Cardiac fibroblast (primary cell): ENCODE results near the gene CELF2.

Source experiments
- DNase-seq, 2 donors: peaks; one replicate each; pipeline versions ENCODE4 v3.0.0 to v3.0.0-alpha.2; 2010; ENCODE audit warnings: low read depth in 2 of 2
- H3K4me3 ChIP-seq, 2 donors: replicated peaks in 1 of 2; 1 replicate in 1 of 2; 2 replicates in 1 of 2; pipeline ENCODE4 v1.5.1; 2011; ENCODE audit warnings: low read depth in 2 of 2, low read length in 2 of 2, mild to moderate bottlenecking in 2 of 2, moderate library complexity in 1 of 2
- TF ChIP-seq, protein P1 (sequence below): IDR thresholded peaks from one replicate; pipeline ENCODE4 v1.5.1; 2011; ENCODE audit warnings: low read depth, mild to moderate bottlenecking, low read length, inconsistent platforms

The CELF2 gene

DNA sequence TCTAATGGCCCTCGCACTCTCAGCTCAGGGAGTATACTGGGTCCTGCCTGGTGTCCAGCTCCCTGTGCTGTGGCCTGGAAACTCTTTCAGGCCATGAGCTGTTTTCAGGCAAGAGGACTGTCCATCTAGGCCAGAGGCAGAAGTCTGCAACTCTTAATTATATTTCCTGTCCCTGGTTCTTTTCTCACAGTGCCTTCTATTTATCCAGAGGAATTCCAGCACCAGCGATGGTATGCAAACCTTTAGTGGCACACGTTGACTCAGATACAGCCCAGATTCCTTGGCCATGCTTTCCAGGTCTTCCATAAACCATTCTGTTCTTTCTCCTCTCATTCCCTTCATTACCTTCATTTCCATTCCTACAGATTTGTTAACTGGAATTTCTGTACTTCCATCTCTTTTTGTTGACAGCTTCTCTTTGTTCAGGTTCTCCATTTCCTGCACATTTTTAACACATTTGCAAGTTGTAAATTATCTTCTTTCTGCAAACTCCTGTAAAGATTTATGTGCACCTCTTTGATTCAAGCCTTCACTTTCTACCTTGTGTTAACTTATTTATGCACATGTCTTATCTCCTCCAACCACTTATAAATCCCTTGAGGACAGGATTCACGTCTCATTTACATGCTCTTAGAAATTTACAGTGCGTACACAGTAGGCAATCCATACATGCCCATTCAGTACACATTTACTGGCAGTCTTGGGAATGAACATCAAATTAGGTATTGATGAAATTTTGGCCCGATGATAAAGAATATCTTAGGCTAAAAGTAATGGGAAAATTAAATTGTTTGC, 172.1 kb downstream of the CELF2 start:
- TF ChIP-seq, protein P1, sequence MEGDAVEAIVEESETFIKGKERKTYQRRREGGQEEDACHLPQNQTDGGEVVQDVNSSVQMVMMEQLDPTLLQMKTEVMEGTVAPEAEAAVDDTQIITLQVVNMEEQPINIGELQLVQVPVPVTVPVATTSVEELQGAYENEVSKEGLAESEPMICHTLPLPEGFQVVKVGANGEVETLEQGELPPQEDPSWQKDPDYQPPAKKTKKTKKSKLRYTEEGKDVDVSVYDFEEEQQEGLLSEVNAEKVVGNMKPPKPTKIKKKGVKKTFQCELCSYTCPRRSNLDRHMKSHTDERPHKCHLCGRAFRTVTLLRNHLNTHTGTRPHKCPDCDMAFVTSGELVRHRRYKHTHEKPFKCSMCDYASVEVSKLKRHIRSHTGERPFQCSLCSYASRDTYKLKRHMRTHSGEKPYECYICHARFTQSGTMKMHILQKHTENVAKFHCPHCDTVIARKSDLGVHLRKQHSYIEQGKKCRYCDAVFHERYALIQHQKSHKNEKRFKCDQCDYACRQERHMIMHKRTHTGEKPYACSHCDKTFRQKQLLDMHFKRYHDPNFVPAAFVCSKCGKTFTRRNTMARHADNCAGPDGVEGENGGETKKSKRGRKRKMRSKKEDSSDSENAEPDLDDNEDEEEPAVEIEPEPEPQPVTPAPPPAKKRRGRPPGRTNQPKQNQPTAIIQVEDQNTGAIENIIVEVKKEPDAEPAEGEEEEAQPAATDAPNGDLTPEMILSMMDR = no peak
- H3K4me3 ChIP-seq = no peak overlapping the region
- DNase-seq = no peak

DNA sequence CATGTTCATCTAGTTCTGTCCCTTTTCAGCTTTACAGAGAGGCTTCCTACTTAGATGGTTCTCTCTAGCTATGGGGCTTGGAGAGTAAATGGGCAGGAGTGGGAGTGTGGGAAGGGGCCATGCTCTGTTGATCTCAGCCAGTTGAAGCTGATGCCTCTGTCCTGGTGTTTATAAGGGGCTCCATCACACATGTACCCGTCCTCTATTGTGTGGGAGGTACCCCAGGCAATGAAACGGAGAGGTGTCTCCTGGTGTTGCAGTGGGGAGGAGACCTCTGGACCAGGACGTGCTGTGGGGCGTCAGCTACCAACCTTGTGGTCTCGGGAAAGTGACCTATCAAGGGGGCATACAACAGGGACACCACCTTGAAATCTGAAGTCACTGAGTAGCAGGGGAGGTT, 173.5 kb downstream of the CELF2 start:
- no peak overlapping the region for H3K4me3 ChIP-seq
- no peak for DNase-seq
- TF ChIP-seq, protein P1 = no peak

DNA sequence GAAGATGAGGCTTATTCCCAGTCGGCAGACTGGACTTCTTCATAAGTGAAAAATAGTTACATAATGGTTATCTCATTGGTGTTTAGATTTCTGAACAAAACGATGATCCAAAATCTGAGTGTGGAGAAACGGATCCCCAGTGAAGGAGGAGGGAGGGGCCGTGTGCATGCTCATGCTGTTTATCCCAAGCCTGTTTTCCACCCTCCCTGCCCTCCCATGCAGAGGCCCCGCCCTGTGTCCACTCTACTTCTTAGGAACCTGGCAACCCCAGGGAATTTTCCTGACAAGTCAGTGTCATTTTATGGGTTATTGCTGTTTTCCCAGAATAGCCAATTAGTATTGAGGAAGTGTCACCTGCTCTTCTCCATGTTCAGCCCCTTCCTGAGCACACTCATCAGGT, 174.0 kb downstream of the CELF2 start:
- DNase-seq = no peak
- TF ChIP-seq, protein P1 = no peak
- H3K4me3 ChIP-seq = no peak overlapping the region

DNA sequence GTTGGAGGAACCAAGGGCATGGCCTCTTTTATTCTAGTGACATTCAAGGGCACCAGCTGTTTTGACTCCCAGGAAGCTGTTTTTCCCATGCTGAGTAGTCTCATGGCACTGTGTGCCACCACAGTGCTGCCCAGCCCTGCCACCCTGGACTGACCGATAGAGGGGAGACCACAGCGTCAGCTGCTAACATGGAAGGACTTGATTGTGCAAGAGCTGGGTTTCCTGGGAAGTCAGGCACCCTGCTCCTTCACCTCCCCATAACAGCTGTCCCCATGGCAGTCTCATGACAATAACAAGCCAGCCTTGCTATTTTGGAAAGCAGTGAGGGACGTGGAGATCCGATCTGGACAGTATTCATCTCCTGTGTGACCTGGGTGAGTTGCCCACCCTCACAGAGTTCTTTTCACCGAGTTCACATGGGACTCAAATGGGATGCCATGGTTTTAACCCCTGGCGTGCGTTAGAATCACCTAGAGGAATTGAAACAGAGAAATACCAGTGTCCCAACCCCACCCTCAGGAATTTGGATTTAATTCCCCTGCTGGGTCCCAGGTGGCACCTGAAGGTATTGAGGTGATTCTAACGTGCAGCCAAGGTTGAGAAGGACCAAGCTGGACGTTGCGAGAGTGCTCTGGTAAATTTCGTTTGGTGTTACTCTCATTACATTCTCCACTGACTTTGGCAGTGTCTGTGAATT, 174.8 kb downstream of the CELF2 start:
- no peak for DNase-seq
- TF ChIP-seq, protein P1 = no peak
- no peak overlapping the region for H3K4me3 ChIP-seq

DNA sequence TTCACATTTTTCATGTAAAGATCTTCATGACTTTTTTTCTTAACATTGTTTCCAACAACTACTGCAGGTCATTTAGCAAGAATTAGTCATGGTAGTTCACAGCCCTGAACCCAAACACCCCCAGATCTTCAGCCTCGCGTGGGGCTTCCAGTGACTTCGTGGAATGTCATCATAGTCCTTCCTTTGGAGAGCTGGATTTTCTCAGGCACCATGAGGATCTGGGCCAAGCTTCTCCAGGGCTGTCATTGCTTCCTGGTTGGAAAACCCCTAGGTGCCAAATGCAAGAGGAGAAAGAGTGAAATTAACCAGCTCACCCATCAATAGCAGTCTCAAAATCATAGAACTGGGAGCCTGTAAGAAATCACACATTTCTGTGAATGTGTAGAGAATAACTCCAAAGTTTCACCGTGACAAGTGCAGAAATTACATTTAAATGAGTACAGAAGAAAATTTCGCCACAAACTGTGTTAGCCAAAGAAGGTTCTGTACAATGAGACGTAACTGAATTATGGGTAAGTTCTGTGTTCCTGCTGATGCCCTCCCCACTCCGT, 175.4 kb downstream of the CELF2 start:
- no peak for DNase-seq
- H3K4me3 ChIP-seq = no peak overlapping the region
- TF ChIP-seq, protein P1 = no peak

DNA sequence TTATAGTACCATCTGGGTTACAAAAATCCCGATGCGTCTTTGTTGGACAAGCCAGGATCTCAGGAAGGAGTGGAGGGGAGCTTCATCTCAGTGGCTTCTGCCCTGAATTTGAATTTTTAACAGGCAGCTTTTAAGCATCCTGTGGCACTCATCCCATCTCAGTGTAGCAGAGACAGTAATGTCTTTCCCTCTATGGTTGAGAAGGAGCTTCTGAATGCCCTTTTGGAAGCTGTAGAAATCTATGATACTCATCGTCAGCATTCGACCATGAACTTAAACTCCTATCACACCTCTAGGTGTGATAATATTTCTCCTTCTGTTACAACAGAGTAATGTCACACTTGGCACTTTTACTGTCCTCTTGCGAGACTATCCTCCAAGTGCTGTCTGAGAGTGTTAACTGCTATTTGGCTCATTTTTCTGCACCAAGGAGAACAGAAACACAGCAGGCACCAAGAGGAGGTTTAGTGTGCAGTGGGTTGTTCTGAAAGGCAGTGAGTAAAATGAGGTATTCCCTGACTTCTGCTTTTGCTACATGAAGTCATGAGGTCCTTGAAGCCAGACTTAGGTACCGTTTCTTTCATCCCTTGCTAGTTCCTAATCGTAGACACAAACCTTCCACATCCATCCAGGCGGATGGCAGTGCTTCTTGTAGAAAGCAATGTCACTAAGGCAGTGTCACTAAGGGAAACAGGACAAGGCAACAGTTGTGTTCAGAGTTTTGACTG, 177.4 kb downstream of the CELF2 start:
- H3K4me3 ChIP-seq = no peak overlapping the region
- TF ChIP-seq, protein P1 = no peak
- DNase-seq = no peak
